ENCODE measurements around the gene GPHA2. TPM values are rescaled to one million over a fixed set of nuclear protein-coding genes. Genes with fewer than 3 reads are reported as not detected.

Gene GPHA2
- total and polyA plus RNA-seq, 10 of the 15 experiments (the other 5 are each of a cell fraction or from before 2014, with no cell fraction given) = not detected

GRCh38 chr11:64954201-64954600 is 18.5 kb upstream of the GPHA2 start:
- no peak overlapping the region for H3K9ac ChIP-seq (ENCODE audit: control insufficient read depth, insufficient read depth, low read length)
- H3K27ac ChIP-seq (ENCODE audit: control insufficient read depth, insufficient read depth) = no peak overlapping the region
- CTCF ChIA-PET = interaction anchor here (0.6 to 1.0 kb wide), 2 partner anchors 12 to 59 kb away, joined by 3 to 5 read pairs; no protein-coding TSS in a partner anchor
- DNase-seq (ENCODE audit: low read depth, low spot score) (no peak), ATAC-seq (no peak), FAIRE-seq (no peak)
- H3K4me1 ChIP-seq (ENCODE audit: control insufficient read depth, insufficient read depth, low read length) = no peaks in the 10 kb centered on the region
- H3K9me3 ChIP-seq (replicated peaks; ENCODE audit: control insufficient read depth, insufficient read depth, low read length) = no peaks in the 10 kb centered on the region
- no peak overlapping the region for H2AFZ ChIP-seq (ENCODE audit: control insufficient read depth, low read depth, low read length)
- intact Hi-C loops (cut with micrococcal nuclease; ENCODE audit: unreplicated experiment) = no loop called here
- H3K4me2 ChIP-seq (ENCODE audit: control insufficient read depth, insufficient read depth) = no peak overlapping the region
- H3K79me2 ChIP-seq (ENCODE audit: control insufficient read depth, insufficient read depth, low read length) = no peaks in the 10 kb centered on the region
- POLR2A ChIA-PET = no interaction called here
- RAD21 ChIA-PET (ENCODE audit: unreplicated experiment) = no interaction called here
- H4K20me1 ChIP-seq (ENCODE audit: control insufficient read depth, insufficient read depth) = no peaks in the 10 kb centered on the region
- BruUV-seq (replicated peaks) = no TSS peak
- TF ChIP-seq SUPT20H (IDR thresholded peaks at IDR 0.05; ENCODE audit: borderline replicate concordance, control insufficient read depth, low read depth, low read length) (no peak), BMI1 (IDR thresholded peaks at IDR 0.05; ENCODE audit: borderline replicate concordance) (no peak), ATF7 (IDR thresholded peaks at IDR 0.05; ENCODE audit: low read depth) (no peak), POU2F2 (IDR thresholded peaks at IDR 0.05; ENCODE audit: borderline replicate concordance, low read depth, low read length) (no peak), KDM1A (IDR thresholded peaks at IDR 0.05; ENCODE audit: borderline replicate concordance) (no peak), SMAD1 (IDR thresholded peaks at IDR 0.05; ENCODE audit: low read depth, partially characterized antibody) (no peak), CUX1 (IDR thresholded peaks at IDR 0.05; ENCODE audit: insufficient replicate concordance, low read depth, low read length) (no peak), STAT3 (IDR thresholded peaks at IDR 0.05; ENCODE audit: low read depth, low read length) (no peak), ZNF207 (IDR thresholded peaks at IDR 0.05; ENCODE audit: borderline replicate concordance) (no peak), E4F1 (IDR thresholded peaks at IDR 0.05; ENCODE audit: borderline replicate concordance, partially characterized antibody) (no peak), CREB1 (IDR thresholded peaks at IDR 0.05; ENCODE audit: low read depth) (no peak), TARDBP (IDR thresholded peaks at IDR 0.05; ENCODE audit: borderline replicate concordance) (no peak)
- SMC1A ChIA-PET (ENCODE audit: uncharacterized antibody, unreplicated experiment) = interaction anchor here (1.5 to 2.1 kb wide), 2 partner anchors 10 to 14 kb away, joined by 3 to 6 read pairs; no protein-coding TSS in a partner anchor
- H3K27me3 ChIP-seq (replicated peaks in 1 of 2; ENCODE audit: control insufficient read depth in 2 of 2, insufficient read depth in 2 of 2, low read length in 1 of 2) = no peaks in the 10 kb centered on the region
- no peaks in the 10 kb centered on the region for H3K36me3 ChIP-seq (ENCODE audit: control insufficient read depth in 2 of 2, insufficient read depth in 2 of 2, low read length in 1 of 2)
- 28% methylated on average over 5 of the region's 5 CpGs for WGBS (ENCODE audit: insufficient coverage, insufficient replicate concordance, low lambda C conversion rate, missing lambda C conversion rate)
- no peak overlapping the region for H3K4me3 ChIP-seq
- in situ Hi-C loops (cut with MboI) = no loop called here

Measured in GM12878 (cell line).